ENCODE measurements around the gene MRPL54. TPM values are rescaled to one million over a fixed set of nuclear protein-coding genes. Genes with fewer than 3 reads are reported as not detected.

MRPL54 gene
- polyA plus RNA-seq, 1 donor (not counting 4 experiments of a cell fraction or from before 2014, with no cell fraction given), result 27.0 TPM

- dilution Hi-C loops (cut with MboI; ENCODE audit: extremely low pct_ligation_motif_present, low sequenced_read_pairs), result no loop called here
- H3K27ac ChIP-seq (ENCODE audit: control insufficient read depth, insufficient read depth, low read length), result no peak overlapping the region
- H2AFZ ChIP-seq (ENCODE audit: control insufficient read depth, low read length), result no peak overlapping the region
- no peak overlapping the region for H3K4me2 ChIP-seq (ENCODE audit: control insufficient read depth, extremely low read depth, insufficient read depth, low read depth, low read length)
- DNase-seq (ENCODE audit: low read depth, low spot score), result no peak
- no peak for TF ChIP-seq EZH2 (IDR thresholded peaks at IDR 0.05; ENCODE audit: low read length)
- TF ChIP-seq, protein P1, sequence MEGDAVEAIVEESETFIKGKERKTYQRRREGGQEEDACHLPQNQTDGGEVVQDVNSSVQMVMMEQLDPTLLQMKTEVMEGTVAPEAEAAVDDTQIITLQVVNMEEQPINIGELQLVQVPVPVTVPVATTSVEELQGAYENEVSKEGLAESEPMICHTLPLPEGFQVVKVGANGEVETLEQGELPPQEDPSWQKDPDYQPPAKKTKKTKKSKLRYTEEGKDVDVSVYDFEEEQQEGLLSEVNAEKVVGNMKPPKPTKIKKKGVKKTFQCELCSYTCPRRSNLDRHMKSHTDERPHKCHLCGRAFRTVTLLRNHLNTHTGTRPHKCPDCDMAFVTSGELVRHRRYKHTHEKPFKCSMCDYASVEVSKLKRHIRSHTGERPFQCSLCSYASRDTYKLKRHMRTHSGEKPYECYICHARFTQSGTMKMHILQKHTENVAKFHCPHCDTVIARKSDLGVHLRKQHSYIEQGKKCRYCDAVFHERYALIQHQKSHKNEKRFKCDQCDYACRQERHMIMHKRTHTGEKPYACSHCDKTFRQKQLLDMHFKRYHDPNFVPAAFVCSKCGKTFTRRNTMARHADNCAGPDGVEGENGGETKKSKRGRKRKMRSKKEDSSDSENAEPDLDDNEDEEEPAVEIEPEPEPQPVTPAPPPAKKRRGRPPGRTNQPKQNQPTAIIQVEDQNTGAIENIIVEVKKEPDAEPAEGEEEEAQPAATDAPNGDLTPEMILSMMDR (optimal IDR thresholded peaks at IDR 0.05 in 1 of 3, IDR thresholded peaks at IDR 0.05 in 1 of 3, conservative IDR thresholded peaks at IDR 0.05 in 1 of 3; ENCODE audit: extremely low read depth in 1 of 3, insufficient read depth in 2 of 3, low read length in 3 of 3), result no peak
- peaks cover 2 to 7% of the 10 kb centered on the region in 2 experiments for H3K36me3 ChIP-seq (ENCODE audit: control insufficient read depth in 2 of 2, extremely low read depth in 1 of 2, insufficient read depth in 2 of 2, low read length in 2 of 2)
- no peaks in the 10 kb centered on the region for H3K9me3 ChIP-seq (ENCODE audit: control insufficient read depth, low read depth, low read length)
- H3K79me2 ChIP-seq (ENCODE audit: control insufficient read depth, insufficient read depth, low read length), result no peaks in the 10 kb centered on the region
- H3K4me3 ChIP-seq (ENCODE audit: control insufficient read depth in 2 of 3, extremely low read depth in 1 of 3, insufficient read depth in 2 of 3, low read depth in 1 of 3, low read length in 3 of 3), result no peak overlapping the region
- H4K20me1 ChIP-seq (ENCODE audit: control insufficient read depth, extremely low read depth, insufficient read depth, low read length), result no peaks in the 10 kb centered on the region
- no peaks in the 10 kb centered on the region for H3K4me1 ChIP-seq (ENCODE audit: control insufficient read depth, extremely low read depth, insufficient read depth, low read length)
- no peaks in the 10 kb centered on the region for H3K27me3 ChIP-seq (ENCODE audit: control insufficient read depth, extremely low read depth, insufficient read depth, low read length)
- H3K9me1 ChIP-seq (ENCODE audit: control insufficient read depth, extremely low read depth, insufficient read depth, low read length), result peaks cover 2% of the 10 kb centered on the region
- H3K9ac ChIP-seq (ENCODE audit: control insufficient read depth, extremely low read depth, insufficient read depth, low read length), result no peak overlapping the region
- FAIRE-seq, result no peak
Measured at GRCh38 chr19:3745363-3746045, 17.0 kb upstream of the MRPL54 start.

DNA sequence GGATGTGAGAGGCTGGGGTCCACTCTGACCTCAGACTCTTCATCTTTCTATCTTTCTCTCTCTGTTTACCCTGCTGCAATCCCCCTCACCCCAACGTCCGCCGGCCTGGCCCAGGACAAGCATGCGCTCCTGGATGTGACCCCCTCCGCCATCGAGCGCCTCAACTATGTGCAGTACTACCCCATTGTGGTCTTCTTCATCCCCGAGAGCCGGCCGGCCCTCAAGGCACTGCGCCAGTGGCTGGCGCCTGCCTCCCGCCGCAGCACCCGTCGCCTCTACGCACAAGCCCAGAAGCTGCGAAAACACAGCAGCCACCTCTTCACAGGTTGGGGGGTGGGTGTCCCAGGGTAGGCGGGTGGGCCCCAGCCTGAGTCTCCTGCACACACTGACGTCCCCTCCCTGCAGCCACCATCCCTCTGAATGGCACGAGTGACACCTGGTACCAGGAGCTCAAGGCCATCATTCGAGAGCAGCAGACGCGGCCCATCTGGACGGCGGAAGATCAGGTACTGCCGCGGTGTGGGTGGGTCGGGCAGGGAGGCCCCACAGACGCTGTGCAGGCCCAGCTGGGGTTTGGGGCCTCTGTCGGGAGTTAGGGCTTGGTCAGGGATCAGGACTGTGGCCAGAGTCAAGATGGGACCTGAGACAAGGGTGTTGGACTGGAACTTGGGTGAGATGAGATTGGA is 16.0 kb upstream of the MRPL54 start:
- dilution Hi-C loops (cut with MboI; ENCODE audit: extremely low pct_ligation_motif_present, low sequenced_read_pairs), result no loop called here
- no peaks in the 10 kb centered on the region for H4K20me1 ChIP-seq (ENCODE audit: control insufficient read depth, extremely low read depth, insufficient read depth, low read length)
- H3K4me3 ChIP-seq (ENCODE audit: control insufficient read depth in 2 of 3, extremely low read depth in 1 of 3, insufficient read depth in 2 of 3, low read depth in 1 of 3, low read length in 3 of 3), result no peak overlapping the region
- TF ChIP-seq, protein P1 (optimal IDR thresholded peaks at IDR 0.05 in 1 of 3, IDR thresholded peaks at IDR 0.05 in 1 of 3, conservative IDR thresholded peaks at IDR 0.05 in 1 of 3; ENCODE audit: extremely low read depth in 1 of 3, insufficient read depth in 2 of 3, low read length in 3 of 3), result no peak
- no peak for TF ChIP-seq EZH2 (IDR thresholded peaks at IDR 0.05; ENCODE audit: low read length)
- no peaks in the 10 kb centered on the region for H3K79me2 ChIP-seq (ENCODE audit: control insufficient read depth, insufficient read depth, low read length)
- no peaks in the 10 kb centered on the region for H3K4me1 ChIP-seq (ENCODE audit: control insufficient read depth, extremely low read depth, insufficient read depth, low read length)
- no peaks in the 10 kb centered on the region for H3K9me3 ChIP-seq (ENCODE audit: control insufficient read depth, low read depth, low read length)
- H3K9me1 ChIP-seq (ENCODE audit: control insufficient read depth, extremely low read depth, insufficient read depth, low read length), result peaks cover 2% of the 10 kb centered on the region
- no peak overlapping the region for H3K4me2 ChIP-seq (ENCODE audit: control insufficient read depth, extremely low read depth, insufficient read depth, low read depth, low read length)
- H3K9ac ChIP-seq (ENCODE audit: control insufficient read depth, extremely low read depth, insufficient read depth, low read length), result no peak overlapping the region
- H3K36me3 ChIP-seq (ENCODE audit: control insufficient read depth in 2 of 2, extremely low read depth in 1 of 2, insufficient read depth in 2 of 2, low read length in 2 of 2), result peaks cover 3 to 7% of the 10 kb centered on the region in 2 experiments
- H2AFZ ChIP-seq (ENCODE audit: control insufficient read depth, low read length), result no peak overlapping the region
- DNase-seq (ENCODE audit: low read depth, low spot score) (no peak), FAIRE-seq (no peak)
- H3K27ac ChIP-seq (ENCODE audit: control insufficient read depth, insufficient read depth, low read length), result no peak overlapping the region
- no peaks in the 10 kb centered on the region for H3K27me3 ChIP-seq (ENCODE audit: control insufficient read depth, extremely low read depth, insufficient read depth, low read length)

Data from keratinocyte (primary cell).